Measurements from ENCODE around the gene HENMT1.
"Not testable (repeated sequence)": the region's sequence is repeated elsewhere in the genome, so short reads cannot be mapped to it uniquely, and the experiment has no call there.

HENMT1 gene

GRCh38 chr1:108685529-108685928 is 24.6 kb upstream of the HENMT1 start:
- no peak for TF ChIP-seq CTCF (conservative IDR thresholded peaks at IDR 0.05)
- H3K27ac ChIP-seq: peak overlapping the region; percentile 74

GRCh38 chr1:108681701-108682100 is 20.8 kb upstream of the HENMT1 start:
- not testable (repeated sequence) for H3K27ac ChIP-seq

- TF ChIP-seq CTCF (conservative IDR thresholded peaks at IDR 0.05): no peak
Measured at GRCh38 chr1:108679586-108680213, 18.8 kb upstream of the HENMT1 start.

GRCh38 chr1:108678706-108679105 is 17.8 kb upstream of the HENMT1 start:
- no peak for TF ChIP-seq CTCF (conservative IDR thresholded peaks at IDR 0.05)
- no peak overlapping the region for H3K27ac ChIP-seq

More at GRCh38 chr1:108679586-108680213, 18.8 kb upstream of the HENMT1 start:
- H3K27ac ChIP-seq: no peak overlapping the region

- TF ChIP-seq CTCF (conservative IDR thresholded peaks at IDR 0.05): no peak
- no peak overlapping the region for H3K27ac ChIP-seq
Measured at GRCh38 chr1:108671143-108671542, 10.2 kb upstream of the HENMT1 start.

GRCh38 chr1:108670131-108670773 is 9.4 kb upstream of the HENMT1 start:
- no peak for TF ChIP-seq CTCF (conservative IDR thresholded peaks at IDR 0.05)

GRCh38 chr1:108669679-108670078 is 8.8 kb upstream of the HENMT1 start:
- no peak for TF ChIP-seq CTCF (conservative IDR thresholded peaks at IDR 0.05)
- no peak overlapping the region for H3K27ac ChIP-seq

More at GRCh38 chr1:108670131-108670773, 9.4 kb upstream of the HENMT1 start:
- no peak overlapping the region for H3K27ac ChIP-seq

GRCh38 chr1:108668777-108669176 is 7.9 kb upstream of the HENMT1 start:
- H3K27ac ChIP-seq: no peak overlapping the region
- no peak for TF ChIP-seq CTCF (conservative IDR thresholded peaks at IDR 0.05)

- H3K27ac ChIP-seq: not testable (repeated sequence)
Measured at GRCh38 chr1:108667422-108667821, 6.5 kb upstream of the HENMT1 start.

Measured in VCaP (cell line).